K562 (cell line): Measurements from ENCODE around the gene CCDC158. TPM values are rescaled to one million over a fixed set of nuclear protein-coding genes. Genes with fewer than 3 reads are reported as not detected.

Source experiments
- ATAC-seq: fragments of 200-7000 bp; cut with Tn5 transposase; 3 replicates; pipeline ENCODE4 v1.9.1; 2020; ENCODE audit warnings: moderate library complexity
- BruUV-seq: library from RNA; stranded (reverse); fragments of 400-500 nt; replicated peaks from 2 replicates; lab custom pipeline; 2021; lab: Mats Ljungman, UMichigan
- CTCF ChIA-PET: fragments of 300-600 bp; formaldehyde crosslinking; extraction: SDS; loops from one replicate; lab custom pipeline; 2021; ENCODE audit warnings: low intra/inter-chr PET ratio; lab: Yijun Ruan, JAX
- POLR2A ChIA-PET: fragments of 300-600, 350-650 bp; sonication (Branson Sonifier 250); formaldehyde crosslinking; extraction: SDS; loops from one replicate; lab custom pipeline; 2021; ENCODE audit warnings: antibody characterized with exemption, inconsistent platforms; lab: Yijun Ruan, JAX
- DNase-seq, 4 experiments: peaks; one replicate each; pipeline versions ENCODE4 v3.0.0 to v3.0.0-alpha.2; 2011 to 2018; ENCODE audit warnings: low spot score in 3 of 4, mixed read lengths in 3 of 4; ENCODE audit errors: extremely low read depth in 1 of 4
- FAIRE-seq: peaks from 2 replicates; lab custom pipeline; 2011; peaks lifted over from hg19 to GRCh38; lab: Jason Lieb, UNC
- H2AFZ ChIP-seq: 2 replicates; pipeline ENCODE4 v1.6.0; 2011; ENCODE audit warnings: low read depth, low read length, control low read depth, inconsistent platforms
- H3K27ac ChIP-seq: fragments of 200-600 bp; 3 replicates; pipeline ENCODE4 v1.8.0; 2011; ENCODE audit warnings: low read depth, mild to moderate bottlenecking, control low read depth, inconsistent platforms, low read length, moderate library complexity, mixed read lengths; ENCODE audit errors: extremely low read depth
- H3K27me3 ChIP-seq, 2 experiments: fragments of 300-600 bp in 1 of 2; 2 replicates in 1 of 2; 3 replicates in 1 of 2; pipeline versions ENCODE4 v1.6.0 to v1.8.0; 2011; ENCODE audit warnings: inconsistent platforms in 2 of 2, low read length in 2 of 2, mild to moderate bottlenecking in 1 of 2, mixed read lengths in 1 of 2, moderate library complexity in 1 of 2; ENCODE audit not compliant: control insufficient read depth in 2 of 2, insufficient read depth in 2 of 2
- H3K36me3 ChIP-seq: fragments of 300-600 bp; 3 replicates; pipeline ENCODE4 v1.8.0; 2011; ENCODE audit warnings: mild to moderate bottlenecking, low read length, inconsistent platforms; ENCODE audit not compliant: control insufficient read depth, insufficient read depth
- H3K4me1 ChIP-seq, 2 experiments: fragments of 200-600 bp in 1 of 2; replicated peaks in 1 of 2; 2 replicates in 1 of 2; 3 replicates in 1 of 2; pipeline versions ENCODE4 v1.5.1 to v1.8.0; 2011; ENCODE audit warnings: inconsistent platforms in 2 of 2, low read length in 2 of 2, mild to moderate bottlenecking in 1 of 2, mixed read lengths in 1 of 2, moderate library complexity in 1 of 2; ENCODE audit not compliant: control insufficient read depth in 2 of 2, insufficient read depth in 2 of 2
- H3K4me2 ChIP-seq: 2 replicates; pipeline ENCODE4 v1.6.1; 2011; ENCODE audit warnings: low read length, control low read depth, inconsistent platforms, mixed read lengths; ENCODE audit not compliant: insufficient read depth
- H3K4me3 ChIP-seq: fragments of 200-600 bp; sonication (generic), shearing (Covaris generic); 2 replicates; pipeline ENCODE4 v1.5.1; 2016; ENCODE audit warnings: control low read depth, inconsistent platforms
- H3K79me2 ChIP-seq: fragments of 200-600 bp; 3 replicates; pipeline ENCODE4 v1.8.0; 2011; ENCODE audit warnings: low read length, inconsistent platforms; ENCODE audit not compliant: control insufficient read depth, insufficient read depth
- H3K9ac ChIP-seq, 2 experiments: 2 replicates each; pipeline versions ENCODE4 v1.6.0 to v1.6.1; 2011; ENCODE audit warnings: low read depth in 2 of 2, low read length in 2 of 2, control low read depth in 1 of 2, inconsistent platforms in 1 of 2, mild to moderate bottlenecking in 1 of 2, mixed read lengths in 1 of 2; ENCODE audit not compliant: insufficient read depth in 1 of 2
- H3K9me1 ChIP-seq: one replicate; pipeline ENCODE4 v1.6.0; 2011; ENCODE audit warnings: inconsistent platforms, mild to moderate bottlenecking, low read length, moderate library complexity; ENCODE audit not compliant: control insufficient read depth, insufficient read depth
- H3K9me3 ChIP-seq: replicated peaks from 2 replicates; pipeline ENCODE4 v1.5.1; 2011; ENCODE audit warnings: low read depth, low read length, inconsistent platforms; ENCODE audit not compliant: control insufficient read depth, insufficient read depth
- H4K20me1 ChIP-seq: replicated peaks from 2 replicates; pipeline ENCODE4 v1.6.1; 2011; ENCODE audit warnings: low read length, inconsistent platforms, mixed read lengths; ENCODE audit not compliant: control insufficient read depth, insufficient read depth
- CBFA2T3 ChIP-seq: fragments of 450-650 bp; IDR thresholded peaks from 2 replicates; pipeline ENCODE4 v1.6.1; 2017
- KLF6 ChIP-seq: fragments of 250-450 bp; sonication (Bioruptor Pico); IDR thresholded peaks from 2 replicates; pipeline ENCODE4 v1.4.0; 2020; ENCODE audit warnings: mild to moderate bottlenecking, moderate library complexity, borderline replicate concordance
- MEIS2 ChIP-seq: fragments of 450-650 bp; IDR thresholded peaks from 2 replicates; pipeline ENCODE4 v1.6.1; 2014; ENCODE audit warnings: mild to moderate bottlenecking; ENCODE audit not compliant: partially characterized antibody
- NR2C1 ChIP-seq, 2 experiments: fragments of 450-650 bp; IDR thresholded peaks; 2 replicates each; pipeline ENCODE4 v1.6.1; 2017; ENCODE audit warnings: mild to moderate bottlenecking in 2 of 2, antibody characterized with exemption in 1 of 2, inconsistent platforms in 1 of 2, missing compliant biosample characterization in 1 of 2, missing genetic modification characterization in 1 of 2
- NR2C2 ChIP-seq, 2 experiments: fragments of 200-800 bp in 1 of 2; sonication (Bioruptor generic) in 1 of 2; sonication (generic) in 1 of 2; formaldehyde crosslinking in 1 of 2; IDR thresholded peaks; 2 replicates each; pipeline versions ENCODE4 v1.6.1 to v1.8.0; 2016 to 2022; ENCODE audit warnings: mild to moderate bottlenecking in 1 of 2, missing compliant biosample characterization in 1 of 2, missing genetic modification characterization in 1 of 2, missing genetic modification reagents in 1 of 2
- PBX2 ChIP-seq, 2 experiments: IDR thresholded peaks in 1 of 2; conservative IDR thresholded peaks in 1 of 2; 2 replicates each; pipeline ENCODE4 v1.6.1; 2016; ENCODE audit warnings: low read depth in 2 of 2, mild to moderate bottlenecking in 1 of 2, missing compliant biosample characterization in 1 of 2, missing genetic modification characterization in 1 of 2, moderate library complexity in 1 of 2
- PKNOX1 ChIP-seq: fragments of 450-650 bp; IDR thresholded peaks from 2 replicates; pipeline ENCODE4 v1.6.1; 2016
- RBFOX2 ChIP-seq: fragments of 200-400 bp; formaldehyde crosslinking; IDR thresholded peaks from 2 replicates; pipeline ENCODE4 v1.6.1; 2017; ENCODE audit warnings: low read depth, mild to moderate bottlenecking, low read length, moderate library complexity
- SRSF9 ChIP-seq: fragments of 200-400 bp; formaldehyde crosslinking; IDR thresholded peaks from 2 replicates; pipeline ENCODE4 v1.6.1; 2017; ENCODE audit warnings: low read depth, low read length, borderline replicate concordance
- THRAP3 ChIP-seq: fragments of 450-650 bp; IDR thresholded peaks from 2 replicates; pipeline ENCODE4 v1.6.1; 2016; ENCODE audit warnings: mild to moderate bottlenecking, inconsistent platforms, borderline replicate concordance
- TSHZ1 ChIP-seq: fragments of 250-450 bp; sonication (Bioruptor Pico); IDR thresholded peaks from 2 replicates; pipeline ENCODE4 v1.4.0; 2020; ENCODE audit warnings: mild to moderate bottlenecking, moderate library complexity
- ZNF282 ChIP-seq: sonication (generic); formaldehyde crosslinking; IDR thresholded peaks from 2 replicates; pipeline ENCODE4 v1.8.1; 2023; ENCODE audit warnings: missing genetic modification reagents
- WGBS: fragments of 100-300 bp; shearing (Covaris generic); methylation state at CpG from one replicate; pipeline ENCODE4 v1.1.6; 2016; ENCODE audit warnings: low coverage, mixed read lengths; ENCODE audit not compliant: insufficient coverage; ENCODE audit errors: missing lambda C conversion rate; 5-methylcytosine and 5-hydroxymethylcytosine counted together
- in situ Hi-C: fragments of 300-500 bp; cut with MboI; formaldehyde crosslinking; loops from 4 replicates; pipeline ENCODE4 v1.15.0; 2018; ENCODE audit warnings: inconsistent platforms, mixed read lengths
- intact Hi-C: fragments of 100-400 bp; cut with micrococcal nuclease; formaldehyde crosslinking; loops from 2 replicates; pipeline ENCODE4 v1.14.2; 2022
- polyA plus RNA-seq, 8 experiments: library from polyadenylated mRNA; depleted of rRNA in 4 of 8; stranded (reverse) in 5 of 8; unstranded in 3 of 8; fragments of >200 nt; fragmentation: Nextera tagmentation in 2 of 8; fragmentation: Illumina TruSeq in 1 of 8; extraction: Ambion mirVana in 2 of 8; extraction: Trizol in 1 of 8; gene quantifications; 2 replicates each; pipeline versions ENCODE4 v1.2.1 to v1.2.3, GENCODE V29; 2011 to 2014; ENCODE audit warnings: inconsistent platforms in 1 of 8, missing spikeins in 1 of 8
- total RNA-seq, 7 experiments: library from RNA; depleted of rRNA in 6 of 7; stranded (reverse); fragments of >200 nt in 6 of 7; fragmentation: Illumina TruSeq in 2 of 7; extraction: Trizol in 2 of 7; gene quantifications; 2 replicates each; pipeline versions ENCODE4 v1.2.1 to v1.2.3, GENCODE V29; 2011 to 2021; ENCODE audit warnings: low replicate concordance in 1 of 7

The CCDC158 gene
- total and polyA plus RNA-seq, 9 of the 15 experiments (the other 6 are each of a cell fraction or from before 2014, with no cell fraction given), result not detected

- in situ Hi-C loops, result no loop called here
- Histone ChIP-seq H3K9me1 (no peaks in the 10 kb centered on the region), H3K27me3 (no peaks in the 10 kb centered on the region), H3K9me3 (no peaks in the 10 kb centered on the region; the same call in 1 of the 2 replicates), H3K36me3 (no peaks in the 10 kb centered on the region), H3K4me2 (peak overlapping the region; percentile 9), H3K27ac (no peak overlapping the region), H2AFZ (0 out of 2 replicates have a peak overlapping the region, but pooled peaks have one; percentile 42), H3K4me1 (peaks cover 0 to 7% of the 10 kb centered on the region in 2 experiments; a peak in 1 of 5 replicates), H3K9ac (peak overlapping the region in 1 of 2 experiments; percentile 61; a peak in 1 of 4 replicates), H3K79me2 (no peaks in the 10 kb centered on the region), H4K20me1 (no peaks in the 10 kb centered on the region), H3K4me3 (no peak overlapping the region)
- intact Hi-C loops, result loop anchor here (5.0 to 10.0 kb wide), 2 partner anchors 75 to 123 kb away; partner anchors contain the start of gene FAM47E
- DNase-seq, result peak in 2 of 4 experiments; percentile 27 to 59
- WGBS, result 26% methylated on average over 4 of the region's 4 CpGs
- POLR2A ChIA-PET, result interaction anchor here (0.6 to 2.3 kb wide), 5 partner anchors 8 to 338 kb away, joined by 3 to 6 read pairs (median 3); no protein-coding TSS in a partner anchor
- FAIRE-seq, result peak; percentile 78
- TF ChIP-seq MEIS2 (peak; percentile 87), SRSF9 (no peak), TSHZ1 (CRISPR knock-in tag) (no peak), NR2C1 (IDR thresholded peaks at IDR 0.05) (0 out of 2 replicates have a peak, but pooled peaks have one; percentile 13), NR2C1 (tag; IDR thresholded peaks at IDR 0.05) (no peak), PBX2 (CRISPR knock-in tag; IDR thresholded peaks at IDR 0.05; ENCODE audit: low read depth) (no peak), PBX2 (tag; conservative IDR thresholded peaks at IDR 0.05; ENCODE audit: low read depth) (peak; percentile 69), KLF6 (CRISPR knock-in tag) (no peak), THRAP3 (no peak), NR2C2 (CRISPR knock-in tag; IDR thresholded peaks at IDR 0.05) (no peak), NR2C2 (tag; IDR thresholded peaks at IDR 0.05) (peak; percentile 16; the same call in 1 of the 2 replicates), RBFOX2 (no peak), ZNF282 (no peak), CBFA2T3 (0 out of 2 replicates have a peak, but pooled peaks have one; percentile 10), PKNOX1 (peak; percentile 77)
- BruUV-seq, result no TSS peak
- CTCF ChIA-PET, result interaction anchor here (2.5 kb wide), 1 partner anchor 197 kb away, joined by 13 read pairs; no protein-coding TSS in a partner anchor
- peak; percentile 75 for ATAC-seq
Measured at GRCh38 chr4:76377481-76377901, 43.5 kb downstream of the CCDC158 start.
